Activated T-helper 1 cell treated with Interleukin-2 at 50 U/mL for 16 hours (primary cell): ENCODE results near the gene NUMBL.
"Not testable (repeated sequence)": the region's sequence is repeated elsewhere in the genome, so short reads cannot be mapped to it uniquely, and the experiment has no call there.

Experiments
- DNase-seq: peaks from one replicate; pipeline ENCODE4 v3.0.0-alpha.2; 2020; ENCODE audit warnings: low read depth

The NUMBL gene

GRCh38 chr19:40629346-40629745, 61.1 kb downstream of the NUMBL start:
- no peak for DNase-seq

GRCh38 chr19:40627486-40628279, 62.8 kb downstream of the NUMBL start:
- no peak for DNase-seq

- DNase-seq: no peak
Measured at GRCh38 chr19:40626918-40627317, 63.5 kb downstream of the NUMBL start.

- no peak for DNase-seq
Measured at GRCh38 chr19:40625406-40626120, 64.9 kb downstream of the NUMBL start.

GRCh38 chr19:40624369-40625153, 65.9 kb downstream of the NUMBL start:
- DNase-seq: not testable (repeated sequence)

- DNase-seq: no peak
Measured at GRCh38 chr19:40623403-40624251, 66.8 kb downstream of the NUMBL start.

GRCh38 chr19:40622773-40623075, 67.7 kb downstream of the NUMBL start:
- DNase-seq: no peak

GRCh38 chr19:40621966-40622772, 68.3 kb downstream of the NUMBL start:
- no peak for DNase-seq

GRCh38 chr19:40621283-40621682, 69.2 kb downstream of the NUMBL start:
- no peak for DNase-seq

- DNase-seq: no peak
Measured at GRCh38 chr19:40620161-40620485, 70.3 kb downstream of the NUMBL start.

GRCh38 chr19:40619333-40620160, 70.9 kb downstream of the NUMBL start:
- no peak for DNase-seq

- DNase-seq: no peak
Measured at GRCh38 chr19:40617961-40618360, 72.5 kb downstream of the NUMBL start.

GRCh38 chr19:40616941-40617340, 73.5 kb downstream of the NUMBL start:
- DNase-seq: no peak

GRCh38 chr19:40616178-40616577, 74.3 kb downstream of the NUMBL start:
- DNase-seq: no peak
